ENCODE data around the gene KANK2.
"Not testable (repeated sequence)": the region's sequence is repeated elsewhere in the genome, so short reads cannot be mapped to it uniquely, and the experiment has no call there.

The KANK2 gene

DNA sequence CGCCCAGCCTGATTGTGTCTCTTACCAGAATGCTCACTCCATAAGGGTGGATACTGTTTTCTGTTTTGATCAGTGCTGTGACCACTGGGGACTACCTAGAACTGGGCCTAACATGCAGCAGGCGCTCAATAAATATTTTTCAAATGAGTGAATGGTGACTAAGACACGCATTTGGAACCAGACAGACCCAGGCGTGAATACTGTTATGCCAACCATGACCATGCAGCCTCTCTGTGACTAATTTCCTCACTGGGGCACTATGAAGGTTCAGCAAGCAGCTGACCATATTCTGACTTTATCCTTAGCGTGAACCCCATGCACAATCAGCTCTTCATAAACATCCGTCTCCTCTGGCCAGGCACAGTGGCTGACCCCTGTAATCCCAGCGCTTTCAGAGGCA lies 28.8 kb downstream of the KANK2 start:
- TF ChIP-seq, protein P1, sequence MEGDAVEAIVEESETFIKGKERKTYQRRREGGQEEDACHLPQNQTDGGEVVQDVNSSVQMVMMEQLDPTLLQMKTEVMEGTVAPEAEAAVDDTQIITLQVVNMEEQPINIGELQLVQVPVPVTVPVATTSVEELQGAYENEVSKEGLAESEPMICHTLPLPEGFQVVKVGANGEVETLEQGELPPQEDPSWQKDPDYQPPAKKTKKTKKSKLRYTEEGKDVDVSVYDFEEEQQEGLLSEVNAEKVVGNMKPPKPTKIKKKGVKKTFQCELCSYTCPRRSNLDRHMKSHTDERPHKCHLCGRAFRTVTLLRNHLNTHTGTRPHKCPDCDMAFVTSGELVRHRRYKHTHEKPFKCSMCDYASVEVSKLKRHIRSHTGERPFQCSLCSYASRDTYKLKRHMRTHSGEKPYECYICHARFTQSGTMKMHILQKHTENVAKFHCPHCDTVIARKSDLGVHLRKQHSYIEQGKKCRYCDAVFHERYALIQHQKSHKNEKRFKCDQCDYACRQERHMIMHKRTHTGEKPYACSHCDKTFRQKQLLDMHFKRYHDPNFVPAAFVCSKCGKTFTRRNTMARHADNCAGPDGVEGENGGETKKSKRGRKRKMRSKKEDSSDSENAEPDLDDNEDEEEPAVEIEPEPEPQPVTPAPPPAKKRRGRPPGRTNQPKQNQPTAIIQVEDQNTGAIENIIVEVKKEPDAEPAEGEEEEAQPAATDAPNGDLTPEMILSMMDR (IDR thresholded peaks at IDR 0.05; ENCODE audit: control insufficient read depth, insufficient read depth, low read depth, low read length, missing control alignments): no peak
- DNase-seq (ENCODE audit: low read depth): peak; percentile 89
- no peak overlapping the region for H3K4me3 ChIP-seq (ENCODE audit: control insufficient read depth, low read depth, low read length)

DNA sequence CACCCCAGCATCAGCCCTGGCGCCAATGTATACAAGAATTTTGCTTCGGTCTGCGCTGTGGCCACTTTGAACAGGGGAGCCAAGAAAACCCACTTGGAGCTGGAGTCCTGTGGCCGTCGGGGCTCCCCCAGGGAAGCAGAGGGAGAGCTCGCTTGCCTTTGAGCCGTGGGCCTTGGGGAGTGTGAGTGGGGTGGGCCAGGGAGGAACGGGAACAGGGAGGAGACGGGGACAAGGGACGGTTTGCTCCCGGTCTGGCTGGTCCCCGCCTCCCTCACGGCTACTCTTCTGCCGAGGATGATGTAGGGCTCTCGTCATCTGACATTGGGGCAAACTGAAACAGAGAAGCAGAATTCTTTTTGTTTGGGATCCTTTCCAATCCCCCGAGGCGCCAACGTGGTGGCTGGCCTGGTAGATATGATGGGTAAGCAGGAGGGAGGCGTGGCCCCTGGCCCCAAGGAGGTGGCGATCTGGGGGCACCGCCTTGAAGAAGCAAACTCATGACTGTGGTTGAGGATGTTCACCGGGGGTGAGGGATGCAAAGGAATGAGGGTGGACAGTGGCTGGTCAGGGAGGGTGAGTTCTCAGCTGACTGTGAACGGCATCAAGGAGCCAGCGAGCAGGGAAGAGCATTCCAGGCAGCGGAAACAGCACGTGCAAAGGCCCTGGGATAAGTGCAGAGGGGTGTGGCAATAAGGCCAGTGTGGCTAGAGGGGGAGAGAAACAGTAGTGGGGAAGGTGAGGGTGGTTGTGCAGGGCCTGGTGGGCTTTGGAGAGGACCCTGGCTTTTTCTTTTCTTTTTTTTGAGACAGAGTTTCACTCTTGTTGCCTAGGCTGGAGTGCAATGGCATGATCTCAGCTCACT lies 30.8 kb downstream of the KANK2 start:
- TF ChIP-seq, protein P1 (IDR thresholded peaks at IDR 0.05; ENCODE audit: control insufficient read depth, insufficient read depth, low read depth, low read length, missing control alignments): no peak
- DNase-seq (ENCODE audit: low read depth): peak; percentile 77
- H3K4me3 ChIP-seq (ENCODE audit: control insufficient read depth, low read depth, low read length): peak overlapping the region; percentile 11; the same call in 1 of the 2 replicates

- no peak for DNase-seq (ENCODE audit: low read depth)
- TF ChIP-seq, protein P1 (IDR thresholded peaks at IDR 0.05; ENCODE audit: control insufficient read depth, insufficient read depth, low read depth, low read length, missing control alignments): no peak
- no peak overlapping the region for H3K4me3 ChIP-seq (ENCODE audit: control insufficient read depth, low read depth, low read length)
Observed at GRCh38 chr19:11165486-11166030, 31.8 kb downstream of the KANK2 start.

- peak; percentile 88 for DNase-seq (ENCODE audit: low read depth)
- H3K4me3 ChIP-seq (ENCODE audit: control insufficient read depth, low read depth, low read length): no peak overlapping the region
- TF ChIP-seq, protein P1 (IDR thresholded peaks at IDR 0.05; ENCODE audit: control insufficient read depth, insufficient read depth, low read depth, low read length, missing control alignments): no peak
Observed at GRCh38 chr19:11164879-11165406, 32.4 kb downstream of the KANK2 start.

- TF ChIP-seq, protein P1 (IDR thresholded peaks at IDR 0.05; ENCODE audit: control insufficient read depth, insufficient read depth, low read depth, low read length, missing control alignments): no peak
- no peak for DNase-seq (ENCODE audit: low read depth)
- no peak overlapping the region for H3K4me3 ChIP-seq (ENCODE audit: control insufficient read depth, low read depth, low read length)
Observed at GRCh38 chr19:11164296-11164695, 33.0 kb downstream of the KANK2 start.

- DNase-seq (ENCODE audit: low read depth); H3K4me3 ChIP-seq (ENCODE audit: control insufficient read depth, low read depth, low read length): not testable (repeated sequence)
Observed at GRCh38 chr19:11160440-11160768, 36.9 kb downstream of the KANK2 start.

Data from AG09309 (cell line).